ENCODE measurements around the gene DOCK10. TPM values are rescaled to one million over a fixed set of nuclear protein-coding genes. Genes with fewer than 3 reads are reported as not detected.

DOCK10 gene
- total and polyA plus RNA-seq, 9 of the 15 experiments (the other 6 are each of a cell fraction or from before 2014, with no cell fraction given): 0.01 to 0.87 (median 0.18) TPM

GRCh38 chr2:224986477-224986876 lies 55.8 kb downstream of the DOCK10 start:
- no peaks in the 10 kb centered on the region for H3K36me3 ChIP-seq (ENCODE audit: control insufficient read depth, insufficient read depth, low read length)
- no peaks in the 10 kb centered on the region for H3K4me1 ChIP-seq (replicated peaks in 1 of 2; ENCODE audit: control insufficient read depth in 2 of 2, insufficient read depth in 2 of 2, low read length in 2 of 2)
- H3K27ac ChIP-seq (ENCODE audit: extremely low read depth, low read depth, low read length): no peak overlapping the region
- in situ Hi-C loops (cut with MboI) (no loop called here), intact Hi-C loops (cut with micrococcal nuclease) (no loop called here)
- H3K27me3 ChIP-seq (ENCODE audit: control insufficient read depth in 2 of 2, insufficient read depth in 2 of 2, low read length in 2 of 2): no peaks in the 10 kb centered on the region
- H3K9me3 ChIP-seq (replicated peaks; ENCODE audit: control insufficient read depth, insufficient read depth, low read depth, low read length): no peaks in the 10 kb centered on the region
- DNase-seq (ENCODE audit: extremely low read depth in 1 of 4, low spot score in 3 of 4): no peak
- 0% methylated on average over 1 of the region's 1 CpG for WGBS (ENCODE audit: insufficient coverage, low coverage, missing lambda C conversion rate)
- FAIRE-seq: no peak
- no peak overlapping the region for H2AFZ ChIP-seq (ENCODE audit: low read depth, low read length)
- no peaks in the 10 kb centered on the region for H3K79me2 ChIP-seq (ENCODE audit: control insufficient read depth, insufficient read depth, low read length)
- no peak for ATAC-seq
- no peak overlapping the region for H3K4me2 ChIP-seq (ENCODE audit: insufficient read depth, low read length)
- ChIA-PET CTCF (ENCODE audit: low intra/inter-chr PET ratio) (no interaction called here), POLR2A (no interaction called here)
- H3K9me1 ChIP-seq (ENCODE audit: control insufficient read depth, insufficient read depth, low read length): no peaks in the 10 kb centered on the region
- no peaks in the 10 kb centered on the region for H4K20me1 ChIP-seq (replicated peaks; ENCODE audit: control insufficient read depth, insufficient read depth, low read length)
- no peak overlapping the region for H3K4me3 ChIP-seq
- TF ChIP-seq ZBTB1 (CRISPR knock-in tag; IDR thresholded peaks at IDR 0.05; ENCODE audit: borderline replicate concordance, low read depth) (no peak), ZNF668 (CRISPR knock-in tag; IDR thresholded peaks at IDR 0.05) (no peak), STAT5A (IDR thresholded peaks at IDR 0.05; ENCODE audit: borderline replicate concordance, low read length) (no peak), ATF6 (CRISPR knock-in tag; IDR thresholded peaks at IDR 0.05) (no peak), CBFA2T3 (IDR thresholded peaks at IDR 0.05) (no peak), IRF9 (tag; IDR thresholded peaks at IDR 0.05) (no peak), ZSCAN32 (CRISPR knock-in tag; IDR thresholded peaks at IDR 0.05) (no peak), SAFB2 (IDR thresholded peaks at IDR 0.05; ENCODE audit: borderline replicate concordance, low read depth, low read length, severe bottlenecking) (no peak), SOX6 (IDR thresholded peaks at IDR 0.05) (no peak), CBX3 (IDR thresholded peaks at IDR 0.05; ENCODE audit: borderline replicate concordance in 1 of 2, low read length in 2 of 2) (no peak), POLR2AphosphoS5 (IDR thresholded peaks at IDR 0.05; ENCODE audit: control insufficient read depth, insufficient read depth, low read depth, low read length) (no peak), RBFOX2 (IDR thresholded peaks at IDR 0.05; ENCODE audit: low read depth, low read length) (no peak), ETS1 (conservative IDR thresholded peaks at IDR 0.05; ENCODE audit: control insufficient read depth, low read depth, low read length) (no peak)
- no TSS peak for BruUV-seq (replicated peaks)
- H3K9ac ChIP-seq (ENCODE audit: insufficient read depth in 1 of 2, low read depth in 2 of 2, low read length in 2 of 2): no peak overlapping the region

Measured in K562 (cell line).